COLO668 (cell line): ENCODE measurements around the gene RASSF8.

Experiments
- DNase-seq: peaks from one replicate; lab custom pipeline; 2025; ENCODE audit not compliant: unreplicated experiment; lab: John Stamatoyannopoulos, UW

The RASSF8 gene, protein sequence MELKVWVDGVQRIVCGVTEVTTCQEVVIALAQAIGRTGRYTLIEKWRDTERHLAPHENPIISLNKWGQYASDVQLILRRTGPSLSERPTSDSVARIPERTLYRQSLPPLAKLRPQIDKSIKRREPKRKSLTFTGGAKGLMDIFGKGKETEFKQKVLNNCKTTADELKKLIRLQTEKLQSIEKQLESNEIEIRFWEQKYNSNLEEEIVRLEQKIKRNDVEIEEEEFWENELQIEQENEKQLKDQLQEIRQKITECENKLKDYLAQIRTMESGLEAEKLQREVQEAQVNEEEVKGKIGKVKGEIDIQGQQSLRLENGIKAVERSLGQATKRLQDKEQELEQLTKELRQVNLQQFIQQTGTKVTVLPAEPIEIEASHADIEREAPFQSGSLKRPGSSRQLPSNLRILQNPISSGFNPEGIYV

DNA sequence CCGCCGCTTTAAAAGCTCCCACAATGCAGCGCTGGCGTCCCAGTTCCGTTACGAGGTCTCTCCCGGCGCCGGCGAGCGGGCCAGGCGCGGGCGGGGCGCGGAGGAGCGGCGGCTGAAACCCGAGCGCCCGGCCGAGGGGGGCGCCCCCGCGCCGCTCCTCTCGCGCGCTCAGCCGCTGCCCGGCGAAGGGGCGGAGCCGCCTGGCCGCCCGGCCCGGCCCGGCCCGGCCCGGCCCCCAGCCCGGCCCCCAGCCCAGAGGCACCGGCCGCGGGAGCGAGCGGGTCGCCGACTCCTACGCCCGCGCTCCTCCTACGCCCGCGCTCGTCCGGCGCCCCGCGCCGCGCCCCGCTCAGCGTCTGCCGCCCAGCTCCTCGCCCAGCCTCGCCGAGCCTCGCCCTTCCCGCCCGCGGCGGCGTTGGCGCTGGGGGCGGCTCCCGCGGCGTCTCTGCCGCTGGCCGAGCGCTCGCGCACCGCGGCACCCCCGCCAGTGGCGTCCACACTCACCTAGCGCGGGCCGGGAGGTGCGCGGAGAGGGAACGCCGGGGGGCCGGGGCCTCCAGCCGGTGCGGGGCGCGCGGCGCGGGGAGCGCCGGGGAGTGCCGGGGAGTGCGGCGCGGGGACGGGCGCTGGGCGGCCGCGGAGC is at the start of gene RASSF8:
RASSF8 (plus strand) TSS at position 255 of the 643 bp plus-strand sequence. CDS start 96,662 bp downstream, outside the sequence.
- DNase-seq = peak; percentile 73

DNA sequence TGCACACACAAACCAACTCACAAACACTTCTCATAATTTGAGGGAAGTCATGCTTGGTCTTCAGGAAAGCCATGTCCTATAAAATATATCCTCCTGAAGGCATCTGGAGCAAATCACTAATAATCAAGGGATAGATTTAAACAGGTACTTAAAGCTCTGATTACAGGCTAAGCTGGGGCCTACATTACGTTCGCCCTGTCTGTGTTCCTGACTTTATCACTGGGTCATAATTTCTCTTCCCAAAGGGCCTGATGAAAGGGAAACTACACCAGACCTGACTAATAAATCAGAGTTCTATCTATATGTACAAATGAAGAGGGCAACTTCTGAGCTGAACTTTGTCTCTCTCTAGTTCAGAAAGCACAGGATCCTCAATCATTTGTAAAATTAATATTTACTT is 43.9 kb upstream of the RASSF8 start:
- DNase-seq = no peak

DNA sequence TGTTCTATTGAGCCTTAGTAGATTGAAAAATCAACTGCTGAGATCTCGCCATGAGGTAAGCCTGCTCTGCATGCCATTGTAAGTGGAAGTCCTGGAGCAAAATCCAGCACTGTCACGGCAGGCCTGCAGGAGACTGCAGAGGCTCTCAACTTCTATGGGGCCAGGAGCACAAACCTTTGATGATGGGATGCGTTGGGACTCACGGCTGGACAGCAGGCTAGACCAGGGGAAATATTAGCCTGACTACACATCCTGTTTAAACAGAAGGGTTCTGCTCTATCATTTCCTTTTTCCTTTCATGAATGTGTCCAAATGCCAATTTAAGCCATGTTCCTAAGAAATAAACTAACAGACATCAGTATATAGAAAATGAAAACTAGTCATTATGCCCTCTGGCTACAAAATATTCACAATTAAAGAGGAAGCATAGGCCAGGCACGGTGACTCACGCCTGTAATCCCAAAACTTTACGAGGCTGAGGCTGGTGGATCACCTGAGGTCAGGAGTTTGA is 33.9 kb upstream of the RASSF8 start:
- DNase-seq = no peak

- no peak for DNase-seq
These were observed 33.4 kb upstream of the RASSF8 start for GRCh38 chr12:25925064-25925463.

GRCh38 chr12:25926536-25926935 is 31.9 kb upstream of the RASSF8 start:
- no peak for DNase-seq

DNA sequence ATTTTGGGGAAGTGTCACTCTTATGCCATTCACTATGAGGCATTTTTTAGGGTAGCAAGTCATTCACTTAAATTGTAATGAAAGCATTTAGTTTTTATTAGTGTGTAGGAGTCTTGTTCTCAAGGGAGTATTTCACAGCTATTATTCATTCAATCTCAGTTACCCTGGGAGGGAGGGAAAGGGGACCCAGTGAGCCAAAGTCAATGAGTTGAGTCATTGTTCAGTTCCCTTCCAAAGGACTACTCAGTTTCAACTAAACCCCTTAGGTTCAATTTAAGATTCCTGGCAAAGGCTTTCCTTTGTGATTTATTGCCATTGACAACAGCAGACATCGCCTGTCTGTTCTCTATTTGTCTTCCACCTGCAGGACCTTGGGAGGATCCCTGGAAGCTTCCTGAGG is 29.3 kb upstream of the RASSF8 start:
- no peak for DNase-seq

- no peak for DNase-seq
These were observed 25.5 kb upstream of the RASSF8 start for GRCh38 chr12:25932971-25933370.

- DNase-seq = no peak
These were observed 24.0 kb upstream of the RASSF8 start for GRCh38 chr12:25934456-25934855.

GRCh38 chr12:25935355-25936144 is 22.9 kb upstream of the RASSF8 start:
- DNase-seq = no peak

- no peak for DNase-seq
These were observed 21.4 kb upstream of the RASSF8 start for GRCh38 chr12:25937096-25937495.

- DNase-seq = no peak
These were observed 19.9 kb upstream of the RASSF8 start for GRCh38 chr12:25938581-25938980.

DNA sequence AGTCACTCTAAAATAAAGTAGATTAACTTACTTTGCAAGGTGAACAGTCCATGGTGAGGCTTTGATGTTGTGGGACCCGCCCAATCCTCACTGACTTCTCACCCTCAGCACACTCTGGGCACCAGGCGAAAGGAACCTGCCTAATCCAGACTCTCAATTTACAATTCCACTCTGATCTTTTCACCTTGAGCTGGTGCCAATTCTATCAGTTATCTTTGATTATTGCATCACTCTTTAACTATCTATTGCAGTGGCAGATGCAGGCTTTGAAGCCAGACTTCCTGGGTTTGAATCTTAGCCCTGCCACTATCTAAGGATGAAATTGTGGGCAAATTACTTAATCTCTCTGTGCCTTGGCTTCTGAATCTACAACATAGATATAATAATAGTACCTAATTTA is 18.9 kb upstream of the RASSF8 start:
- DNase-seq = no peak

DNA sequence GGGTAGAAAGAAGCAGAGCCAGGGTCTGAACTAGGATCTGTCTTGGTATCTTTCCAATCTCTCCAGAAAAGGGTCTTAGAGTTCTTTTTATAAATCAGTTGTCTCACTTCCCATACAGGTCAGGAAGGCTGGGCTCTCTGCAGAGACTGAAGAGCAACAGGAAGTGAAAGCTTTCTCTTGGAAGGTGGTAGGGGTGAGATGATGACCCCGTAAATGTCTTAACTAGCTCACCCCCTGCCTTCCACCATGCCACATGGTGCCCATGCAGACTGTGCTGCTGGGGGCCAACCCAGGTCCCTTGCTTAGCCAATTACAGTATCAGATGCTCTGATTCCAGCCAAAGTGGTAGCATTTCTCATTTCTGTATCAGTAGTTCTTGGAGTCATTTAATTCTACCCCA is 17.6 kb upstream of the RASSF8 start:
- no peak for DNase-seq

- no peak for DNase-seq
These were observed 15.8 kb upstream of the RASSF8 start for GRCh38 chr12:25942709-25943108.

DNA sequence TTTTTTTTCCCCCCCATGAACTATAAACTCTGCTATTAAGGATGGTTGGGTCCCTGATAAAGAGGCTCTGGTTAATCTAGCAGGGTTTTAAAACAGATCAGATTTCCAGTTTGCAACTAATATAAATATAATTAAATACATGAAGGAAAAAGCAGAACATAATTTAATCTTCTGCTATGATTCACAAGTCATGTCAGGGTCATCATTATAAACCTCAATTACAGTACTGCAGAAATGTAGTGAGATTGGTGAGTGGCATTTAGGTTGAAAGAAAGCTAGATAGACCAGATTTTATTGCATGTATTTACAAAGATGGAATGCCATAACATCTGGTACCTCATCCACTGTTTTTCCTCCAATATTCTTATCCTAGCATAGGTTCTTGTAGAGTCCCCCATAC is 14.5 kb upstream of the RASSF8 start:
- no peak for DNase-seq

DNA sequence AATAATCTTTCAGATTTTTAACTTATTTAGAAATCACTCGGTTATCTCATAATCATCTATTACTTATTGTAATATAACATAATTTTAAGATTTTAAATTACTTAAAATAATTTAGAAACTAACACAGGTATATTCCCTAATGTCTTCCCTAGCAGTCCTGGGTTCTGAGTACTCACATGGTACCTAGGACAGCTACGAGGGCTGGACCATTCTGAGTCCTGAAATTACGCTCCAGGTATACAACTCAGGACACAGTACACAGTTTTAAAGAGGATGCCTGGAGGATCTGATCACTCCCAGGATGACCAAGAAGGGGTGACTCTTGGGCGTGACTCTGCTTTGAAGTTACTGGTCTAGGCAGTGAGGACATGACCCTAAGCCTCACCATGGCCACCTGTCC is 9.1 kb upstream of the RASSF8 start:
- no peak for DNase-seq

GRCh38 chr12:25950329-25951115 is 8.0 kb upstream of the RASSF8 start:
- DNase-seq = no peak

GRCh38 chr12:25957793-25958427 is 572 bp upstream of the RASSF8 start:
- no peak for DNase-seq

DNA sequence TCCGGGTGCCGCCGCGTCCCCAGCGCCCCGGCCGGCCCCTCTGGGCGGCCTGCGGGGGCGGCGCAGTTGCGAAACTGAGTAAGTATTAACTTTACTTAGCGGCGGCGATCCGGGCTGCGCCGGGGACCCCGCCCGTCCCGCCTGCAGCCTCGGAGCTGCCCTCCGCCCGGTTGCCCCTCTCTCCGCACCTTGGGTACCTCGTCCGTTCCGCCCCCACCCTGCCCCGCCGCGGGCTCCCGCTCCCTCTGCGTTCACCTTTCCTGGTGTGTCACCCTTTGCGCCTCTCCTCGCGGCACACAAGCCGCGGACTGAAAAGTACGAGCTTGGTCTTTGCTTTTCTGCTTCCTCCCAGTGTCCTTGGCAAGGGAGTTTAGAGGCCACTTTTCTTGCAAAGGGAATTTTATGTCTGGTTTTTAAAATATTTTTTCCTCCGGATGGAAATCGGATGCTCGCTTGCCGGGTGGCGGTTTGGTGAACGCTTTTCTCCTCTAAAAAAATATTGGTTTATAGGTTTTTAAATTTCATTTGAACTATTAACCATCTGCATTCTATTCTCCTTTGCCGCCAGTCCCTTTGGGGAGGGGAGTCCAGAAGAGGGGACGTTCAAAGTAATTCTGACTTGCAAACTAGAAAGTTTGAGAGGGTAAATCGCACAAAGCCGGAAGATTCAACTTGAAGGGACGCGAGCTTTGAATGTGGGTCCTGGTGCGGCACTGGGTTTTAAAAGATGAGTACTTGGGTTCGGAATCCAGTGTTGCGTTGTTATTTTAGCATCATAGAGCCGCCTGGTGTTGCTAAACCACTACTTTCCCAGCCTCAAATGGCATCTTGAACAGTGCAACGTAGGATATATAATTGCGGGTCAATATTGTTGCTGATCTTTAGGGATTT is 834 bp downstream of the RASSF8 start:
- DNase-seq = peak; percentile 26
